ENCODE results near the gene RNF44. TPM values are rescaled to one million over a fixed set of nuclear protein-coding genes. Genes with fewer than 3 reads are reported as not detected.

RNF44 gene
- total RNA-seq, 1 experiment from 2014 or later, result 113 TPM

- no TSS peak for BruUV-seq (replicated peaks)
- in situ Hi-C loops (cut with HindIII; ENCODE audit: low pct_unique_long_range_greater_than_20kb, low sequenced_read_pairs) (no loop called here), intact Hi-C loops (cut with micrococcal nuclease; ENCODE audit: unreplicated experiment) (no loop called here)
- ChIA-PET POLR2A (interaction anchor here (0.6 kb wide), 1 partner anchor 17 kb away, joined by 3 read pairs; no protein-coding TSS in a partner anchor), CTCF (interaction anchor here (0.6 kb wide), 2 partner anchors 27 to 447 kb away, joined by 3 to 4 read pairs; no protein-coding TSS in a partner anchor)
- Histone ChIP-seq H3K4me1 (ENCODE audit: control insufficient read depth, insufficient read depth, low read length) (no peaks in the 10 kb centered on the region; the same call in 1 of the 2 replicates), H3K27ac (ENCODE audit: low read length) (no peak overlapping the region), H3K4me3 (ENCODE audit: low read depth in 2 of 2, low read length in 2 of 2) (no peak overlapping the region), H3K27me3 (ENCODE audit: control insufficient read depth, insufficient read depth, low read length) (no peaks in the 10 kb centered on the region), H3K9me3 (ENCODE audit: control insufficient read depth, insufficient read depth, low read depth, low read length) (no peaks in the 10 kb centered on the region), H3K36me3 (ENCODE audit: control insufficient read depth, insufficient read depth, low read length) (no peaks in the 10 kb centered on the region)
- TF ChIP-seq REST (IDR thresholded peaks at IDR 0.05; ENCODE audit: insufficient read depth in 1 of 2, low read depth in 2 of 2, low read length in 1 of 2), result no peak
- no peak; the same call in 1 of the 2 replicates for TF ChIP-seq CTCF (IDR thresholded peaks at IDR 0.05)
- no peak for TF ChIP-seq POLR2AphosphoS5 (IDR thresholded peaks at IDR 0.05; ENCODE audit: low read depth, low read length)
- no peak for TF ChIP-seq SIN3A (IDR thresholded peaks at IDR 0.05; ENCODE audit: borderline replicate concordance, insufficient read depth, low read depth, low read length)
- TF ChIP-seq TCF7L2 (IDR thresholded peaks at IDR 0.05; ENCODE audit: low read depth, low read length), result no peak
- DNase-seq (ENCODE audit: low read depth, low spot score), result no peak
- no peak for ATAC-seq
Observed at GRCh38 chr5:176570044-176570443, 32.8 kb upstream of the RNF44 start.

- CTCF ChIA-PET, result interaction anchor here (1.0 kb wide), 1 partner anchor 56 kb away, joined by 3 read pairs; no protein-coding TSS in a partner anchor
Observed at GRCh38 chr5:176568657-176569056, 31.5 kb upstream of the RNF44 start.

More at GRCh38 chr5:176568657-176569056, 31.5 kb upstream of the RNF44 start:
- no peak for DNase-seq (ENCODE audit: low read depth, low spot score)
- Histone ChIP-seq H3K36me3 (ENCODE audit: control insufficient read depth, insufficient read depth, low read length) (no peaks in the 10 kb centered on the region), H3K4me3 (ENCODE audit: low read depth in 2 of 2, low read length in 2 of 2) (no peak overlapping the region), H3K27me3 (ENCODE audit: control insufficient read depth, insufficient read depth, low read length) (no peaks in the 10 kb centered on the region), H3K4me1 (ENCODE audit: control insufficient read depth, insufficient read depth, low read length) (no peaks in the 10 kb centered on the region), H3K27ac (ENCODE audit: low read length) (no peak overlapping the region), H3K9me3 (ENCODE audit: control insufficient read depth, insufficient read depth, low read depth, low read length) (no peaks in the 10 kb centered on the region)
- POLR2A ChIA-PET, result no interaction called here
- no peak for ATAC-seq
- TF ChIP-seq TCF7L2 (IDR thresholded peaks at IDR 0.05; ENCODE audit: low read depth, low read length), result no peak
- no peak for TF ChIP-seq REST (IDR thresholded peaks at IDR 0.05; ENCODE audit: insufficient read depth in 1 of 2, low read depth in 2 of 2, low read length in 1 of 2)
- no peak for TF ChIP-seq CTCF (IDR thresholded peaks at IDR 0.05)
- TF ChIP-seq SIN3A (IDR thresholded peaks at IDR 0.05; ENCODE audit: borderline replicate concordance, insufficient read depth, low read depth, low read length), result no peak
- TF ChIP-seq POLR2AphosphoS5 (IDR thresholded peaks at IDR 0.05; ENCODE audit: low read depth, low read length), result no peak
- in situ Hi-C loops (cut with HindIII; ENCODE audit: low pct_unique_long_range_greater_than_20kb, low sequenced_read_pairs), result no loop called here
- no TSS peak for BruUV-seq (replicated peaks)
- intact Hi-C loops (cut with micrococcal nuclease; ENCODE audit: unreplicated experiment), result no loop called here
